GM18526 (cell line): ENCODE data around the gene MAGIX.

ENCODE experiments used
- POLR2A ChIP-seq: IDR thresholded peaks from 3 replicates; pipeline ENCODE4 v1.6.1; 2011; ENCODE audit not compliant: insufficient read length; ENCODE audit errors: extremely low read depth

The MAGIX gene

GRCh38 chrX:49193542-49193964, 31.0 kb downstream of the MAGIX start:
- no peak for TF ChIP-seq POLR2A

- TF ChIP-seq POLR2A = no peak
Observed at GRCh38 chrX:49197543-49198087, 35.1 kb downstream of the MAGIX start.

- TF ChIP-seq POLR2A = no peak
Observed at GRCh38 chrX:49198540-49199314, 36.2 kb downstream of the MAGIX start.

GRCh38 chrX:49199315-49199595, 36.7 kb downstream of the MAGIX start:
- TF ChIP-seq POLR2A = no peak

GRCh38 chrX:49199906-49200771, 37.6 kb downstream of the MAGIX start, which contains the start of gene SYP:
Gene SYP, minus strand, starts transcription at chrX:49200193. Its CDS starts 7 bp downstream, at chrX:49200186.
- peak; percentile 89 for TF ChIP-seq POLR2A

- no peak for TF ChIP-seq POLR2A
Observed at GRCh38 chrX:49202022-49202421, 39.5 kb downstream of the MAGIX start.

- no peak for TF ChIP-seq POLR2A
Observed at GRCh38 chrX:49203536-49203935, 41.0 kb downstream of the MAGIX start.

- no peak for TF ChIP-seq POLR2A
Observed at GRCh38 chrX:49204017-49204416, 41.5 kb downstream of the MAGIX start.

- TF ChIP-seq POLR2A = no peak
Observed at GRCh38 chrX:49204709-49205108, 42.2 kb downstream of the MAGIX start.

- TF ChIP-seq POLR2A = no peak
Observed at GRCh38 chrX:49205443-49205842, 42.9 kb downstream of the MAGIX start.

GRCh38 chrX:49206543-49206942, 44.0 kb downstream of the MAGIX start:
- TF ChIP-seq POLR2A = no peak

- TF ChIP-seq POLR2A = no peak
Observed at GRCh38 chrX:49208399-49208798, 45.8 kb downstream of the MAGIX start.

GRCh38 chrX:49209434-49210251, 47.1 kb downstream of the MAGIX start:
- TF ChIP-seq POLR2A = no peak

- no peak for TF ChIP-seq POLR2A
Observed at GRCh38 chrX:49210406-49210805, 47.8 kb downstream of the MAGIX start.

- no peak for TF ChIP-seq POLR2A
Observed at GRCh38 chrX:49211074-49211473, 48.5 kb downstream of the MAGIX start.

- no peak for TF ChIP-seq POLR2A
Observed at GRCh38 chrX:49212209-49212608, 49.7 kb downstream of the MAGIX start.

- TF ChIP-seq POLR2A = no peak
Observed at GRCh38 chrX:49212861-49213260, 50.3 kb downstream of the MAGIX start.
